Measurements from ENCODE around the gene NSMCE1.
"Not testable (repeated sequence)": the region's sequence is repeated elsewhere in the genome, so short reads cannot be mapped to it uniquely, and the experiment has no call there.

NSMCE1 gene

GRCh38 chr16:27214084-27214961 lies 54.2 kb downstream of the NSMCE1 start:
- no peak for DNase-seq

- no peak for DNase-seq
Measured at GRCh38 chr16:27211026-27211425, 57.5 kb downstream of the NSMCE1 start.

GRCh38 chr16:27210174-27210573 lies 58.4 kb downstream of the NSMCE1 start:
- DNase-seq = no peak

GRCh38 chr16:27209591-27209990 lies 59.0 kb downstream of the NSMCE1 start:
- no peak for DNase-seq

GRCh38 chr16:27208796-27209195 lies 59.8 kb downstream of the NSMCE1 start:
- DNase-seq = no peak

- DNase-seq = no peak
Measured at GRCh38 chr16:27208081-27208680, 60.4 kb downstream of the NSMCE1 start.

- DNase-seq = not testable (repeated sequence)
Measured at GRCh38 chr16:27207121-27207520, 61.5 kb downstream of the NSMCE1 start.

- DNase-seq = no peak
Measured at GRCh38 chr16:27205423-27206065, 63.0 kb downstream of the NSMCE1 start.

GRCh38 chr16:27204312-27204915 lies 64.2 kb downstream of the NSMCE1 start:
- no peak for DNase-seq

- DNase-seq = peak; percentile 100
Measured at GRCh38 chr16:27203507-27204311, 64.9 kb downstream of the NSMCE1 start, which contains the start of gene KDM8. Gene KDM8 (plus strand): TSS chr16:27203526. CDS start chr16:27210124, 6,598 bp downstream.

GRCh38 chr16:27202923-27203506 lies 65.6 kb downstream of the NSMCE1 start:
- DNase-seq = no peak

- DNase-seq = not testable (repeated sequence)
Measured at GRCh38 chr16:27200914-27201313, 67.7 kb downstream of the NSMCE1 start.

GRCh38 chr16:27199736-27200135 lies 68.8 kb downstream of the NSMCE1 start:
- DNase-seq = peak; percentile 75 to 79

- DNase-seq = no peak
Measured at GRCh38 chr16:27199235-27199586, 69.4 kb downstream of the NSMCE1 start.

- DNase-seq = no peak
Measured at GRCh38 chr16:27198451-27199234, 69.9 kb downstream of the NSMCE1 start.

GRCh38 chr16:27197004-27197403 lies 71.6 kb downstream of the NSMCE1 start:
- DNase-seq = no peak

GRCh38 chr16:27195941-27196595 lies 72.5 kb downstream of the NSMCE1 start:
- no peak for DNase-seq

GRCh38 chr16:27195076-27195741 lies 73.4 kb downstream of the NSMCE1 start:
- DNase-seq = no peak

- no peak for DNase-seq
Measured at GRCh38 chr16:27193300-27193990, 75.1 kb downstream of the NSMCE1 start.
